Activated T-cell treated with anti-CD3 and anti-CD28 coated beads for 48 hours (primary cell): ENCODE measurements around the gene ITGAD.

Experiments
- DNase-seq: peaks from one replicate; pipeline ENCODE4 v3.0.0-alpha.2; 2020; ENCODE audit warnings: low read depth

ITGAD gene

DNA sequence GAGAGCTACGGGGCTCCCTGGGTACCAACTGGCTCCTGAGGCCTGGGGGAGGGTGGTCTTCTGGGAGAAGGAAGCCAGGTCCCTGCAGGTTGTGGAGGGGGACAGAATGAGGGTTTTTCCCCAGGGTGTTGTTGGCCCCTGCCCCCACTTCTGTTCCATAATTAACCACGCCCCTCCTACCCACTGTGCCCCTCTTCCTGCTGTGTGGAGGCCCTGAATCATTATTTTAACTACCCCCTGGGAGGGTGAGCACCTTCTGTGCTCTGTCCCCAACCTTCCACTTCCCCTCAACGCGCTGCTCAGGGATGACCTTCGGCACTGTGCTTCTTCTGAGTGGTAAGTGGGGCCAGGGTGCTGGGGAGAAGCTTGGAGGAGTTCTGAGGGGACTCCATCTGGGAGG is at the start of gene ITGAD:
Gene ITGAD (plus strand): TSS at position 280 of the 400 bp plus-strand sequence. CDS start 26 bp downstream, at position 306.
- DNase-seq, result no peak

DNA sequence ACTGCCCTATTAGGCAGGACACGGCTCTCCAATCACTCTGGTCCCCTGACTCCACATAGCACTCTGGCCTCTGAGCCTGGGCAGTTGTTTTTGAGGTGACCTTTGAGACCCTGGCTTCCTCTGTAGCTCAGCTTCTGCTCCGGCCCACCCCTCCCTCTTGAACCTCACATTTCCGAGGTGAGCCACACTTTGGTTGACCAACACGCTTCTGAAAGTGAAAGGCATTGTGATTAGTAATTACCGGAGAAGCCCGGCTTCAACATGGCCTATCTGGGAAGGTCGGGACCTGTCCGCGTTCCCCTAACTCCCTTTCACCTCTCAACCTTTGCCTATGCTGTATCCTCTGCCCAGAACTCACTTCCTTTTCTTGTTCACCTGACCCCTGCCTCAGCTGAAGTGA is 48.4 kb upstream of the ITGAD start:
- no peak for DNase-seq

DNA sequence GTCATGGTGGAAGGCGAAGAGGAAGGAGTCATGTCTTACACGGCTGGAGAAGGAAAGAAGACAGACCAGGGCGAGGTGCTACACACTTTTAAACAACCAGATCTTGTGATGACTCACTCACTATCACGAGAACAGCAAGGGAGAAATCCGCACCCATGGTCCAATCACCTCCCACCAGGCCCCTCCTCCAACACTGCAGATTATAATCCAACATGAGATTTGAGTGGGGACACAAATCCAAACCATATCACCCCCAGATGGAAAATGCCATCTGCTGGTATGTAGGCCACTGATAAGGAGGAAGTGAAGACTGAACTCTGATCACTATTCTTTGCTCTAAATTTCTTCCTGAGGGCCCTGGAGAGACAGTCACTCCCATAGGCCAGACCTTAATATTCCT is 45.7 kb upstream of the ITGAD start:
- DNase-seq, result no peak

DNA sequence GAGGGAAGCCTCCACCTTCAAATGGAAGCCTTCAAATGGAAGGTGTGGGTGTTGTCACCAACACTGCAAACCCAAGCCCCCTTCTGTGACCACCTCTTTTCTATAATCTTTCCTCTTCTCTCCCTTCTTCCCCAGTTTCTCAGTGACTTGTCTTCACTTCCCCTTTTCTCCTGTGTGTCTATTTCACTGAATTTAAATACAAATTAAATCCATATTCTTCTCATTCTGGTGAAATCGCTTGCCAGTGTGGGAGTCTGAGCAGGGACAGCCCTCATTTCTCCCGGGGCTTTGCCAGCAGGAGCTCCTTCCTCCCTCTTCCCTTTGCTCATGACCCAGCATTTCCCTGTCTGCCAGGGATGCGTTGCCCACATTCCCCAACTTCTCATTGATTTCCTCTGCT is 44.6 kb upstream of the ITGAD start:
- no peak for DNase-seq

DNA sequence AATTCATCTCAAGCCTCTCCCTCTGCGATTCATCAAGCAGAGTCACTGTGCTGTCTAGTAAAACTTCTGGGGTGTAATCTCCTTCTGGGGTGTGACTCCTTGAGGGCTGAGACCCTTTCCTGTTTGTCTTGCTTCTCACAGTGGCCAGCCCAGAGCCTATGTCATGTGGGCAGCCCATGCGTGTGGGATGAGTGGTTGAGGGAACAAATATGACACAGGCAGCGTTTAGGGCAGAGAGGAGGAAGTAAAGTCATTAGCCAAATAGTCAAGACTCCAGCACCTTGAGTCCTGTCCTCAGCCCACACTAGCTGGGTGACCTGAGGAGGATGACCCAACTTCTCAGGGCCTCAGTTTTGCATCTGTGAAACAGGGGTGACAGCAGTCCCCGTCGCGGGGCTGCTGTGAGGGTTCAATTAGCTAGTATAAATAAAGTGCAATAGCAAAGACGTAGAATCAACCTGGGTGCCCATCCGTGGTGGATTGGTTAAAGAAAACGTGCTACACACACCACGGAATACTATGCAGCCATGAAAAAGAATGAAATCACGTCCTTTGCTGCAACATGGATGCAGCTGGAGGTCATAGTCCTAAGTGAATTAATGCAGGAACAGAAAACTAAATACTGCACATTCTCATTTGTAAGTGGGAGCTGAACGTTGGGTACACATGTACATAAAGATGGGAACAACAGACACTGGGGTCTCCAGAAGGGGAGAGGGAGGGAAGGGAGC is 42.7 kb upstream of the ITGAD start:
- DNase-seq, result no peak

DNA sequence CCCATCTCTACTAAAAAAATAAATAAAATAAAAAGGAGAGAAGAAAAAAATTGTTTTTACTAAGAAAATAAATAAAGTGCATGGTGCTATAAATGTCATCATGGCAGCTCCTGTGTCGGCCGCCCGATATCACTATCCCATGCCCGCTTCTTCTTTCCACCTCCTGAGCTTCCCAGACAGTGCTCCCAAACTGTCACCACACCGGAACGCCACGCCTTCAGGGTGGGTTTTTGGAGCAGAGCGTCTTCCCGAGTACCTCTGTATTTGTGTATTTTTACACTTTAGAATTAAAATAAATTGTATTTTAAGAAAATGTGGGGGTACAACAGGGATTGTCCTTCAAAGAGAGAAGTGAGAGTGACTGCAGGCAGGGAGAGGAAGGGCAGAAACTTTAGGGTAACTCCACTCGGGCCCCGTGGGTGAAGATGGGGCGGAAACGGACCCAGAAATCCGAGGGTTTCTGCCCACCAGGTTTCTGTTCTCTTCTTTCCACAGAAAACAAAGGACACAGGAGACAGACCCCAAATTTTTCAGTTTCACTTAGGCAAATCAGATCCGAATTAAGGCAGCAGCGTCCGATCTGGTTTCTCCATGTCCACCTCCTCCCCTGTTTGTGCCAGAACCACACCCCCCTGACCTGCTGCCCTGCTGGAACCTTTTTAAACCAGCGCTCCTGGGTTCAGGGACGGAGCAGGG is 41.7 kb upstream of the ITGAD start:
- DNase-seq, result no peak

DNA sequence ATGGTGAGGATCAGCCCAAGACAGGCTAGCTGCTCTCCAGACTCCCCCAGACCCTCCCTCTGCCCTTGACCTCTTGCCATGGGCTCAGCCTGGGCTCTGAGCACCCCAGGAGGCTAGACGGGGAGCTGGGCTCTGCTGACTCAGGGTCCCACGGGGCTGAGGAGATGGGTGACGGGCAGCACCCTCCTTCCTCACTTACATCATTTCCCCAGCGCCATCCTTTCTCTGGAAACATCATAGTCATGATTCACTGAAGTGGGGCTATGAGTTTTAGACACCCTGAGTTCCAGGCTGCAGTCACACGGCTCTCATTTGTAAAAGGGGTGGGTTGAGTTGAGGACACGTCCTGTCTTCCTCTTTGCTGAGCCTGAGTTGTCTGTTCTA is 41.2 kb upstream of the ITGAD start:
- peak; percentile 46 for DNase-seq

DNA sequence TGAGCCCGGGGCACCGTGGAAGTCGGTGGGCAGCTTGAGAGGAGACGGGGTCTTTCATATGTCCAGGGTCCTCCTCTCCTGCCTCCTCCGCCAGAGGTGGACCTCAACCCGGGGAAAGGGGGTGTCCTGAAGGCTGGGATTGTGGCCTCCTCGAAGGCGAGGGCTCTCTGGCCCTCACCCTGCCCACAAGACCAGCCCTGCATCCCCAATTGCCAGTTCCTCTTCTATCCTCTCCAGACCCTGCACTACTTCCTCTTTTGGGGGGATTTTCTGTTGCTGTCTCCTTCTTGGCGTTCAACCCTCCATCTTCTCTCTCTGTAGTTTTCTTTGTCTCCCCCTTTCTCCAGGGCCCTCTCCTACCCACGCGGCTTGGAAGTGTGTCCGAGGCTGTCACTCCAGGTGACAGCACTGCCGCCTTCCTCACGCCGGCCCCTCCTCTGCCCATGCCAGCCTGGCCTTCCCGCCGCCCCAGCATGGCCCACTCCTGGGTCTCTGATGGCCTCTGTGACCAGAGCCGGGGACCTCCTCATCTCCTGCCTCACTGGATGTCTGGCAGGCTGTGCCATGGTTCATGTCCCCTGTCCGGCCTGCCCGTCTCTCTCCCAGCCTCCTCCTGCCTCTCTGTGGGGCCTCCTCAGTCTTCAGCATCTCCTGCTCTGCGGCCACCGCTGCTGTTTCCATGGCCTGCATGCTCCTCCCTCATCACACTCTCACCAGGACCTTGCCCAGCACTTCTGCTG is 40.6 kb upstream of the ITGAD start:
- DNase-seq, result no peak

DNA sequence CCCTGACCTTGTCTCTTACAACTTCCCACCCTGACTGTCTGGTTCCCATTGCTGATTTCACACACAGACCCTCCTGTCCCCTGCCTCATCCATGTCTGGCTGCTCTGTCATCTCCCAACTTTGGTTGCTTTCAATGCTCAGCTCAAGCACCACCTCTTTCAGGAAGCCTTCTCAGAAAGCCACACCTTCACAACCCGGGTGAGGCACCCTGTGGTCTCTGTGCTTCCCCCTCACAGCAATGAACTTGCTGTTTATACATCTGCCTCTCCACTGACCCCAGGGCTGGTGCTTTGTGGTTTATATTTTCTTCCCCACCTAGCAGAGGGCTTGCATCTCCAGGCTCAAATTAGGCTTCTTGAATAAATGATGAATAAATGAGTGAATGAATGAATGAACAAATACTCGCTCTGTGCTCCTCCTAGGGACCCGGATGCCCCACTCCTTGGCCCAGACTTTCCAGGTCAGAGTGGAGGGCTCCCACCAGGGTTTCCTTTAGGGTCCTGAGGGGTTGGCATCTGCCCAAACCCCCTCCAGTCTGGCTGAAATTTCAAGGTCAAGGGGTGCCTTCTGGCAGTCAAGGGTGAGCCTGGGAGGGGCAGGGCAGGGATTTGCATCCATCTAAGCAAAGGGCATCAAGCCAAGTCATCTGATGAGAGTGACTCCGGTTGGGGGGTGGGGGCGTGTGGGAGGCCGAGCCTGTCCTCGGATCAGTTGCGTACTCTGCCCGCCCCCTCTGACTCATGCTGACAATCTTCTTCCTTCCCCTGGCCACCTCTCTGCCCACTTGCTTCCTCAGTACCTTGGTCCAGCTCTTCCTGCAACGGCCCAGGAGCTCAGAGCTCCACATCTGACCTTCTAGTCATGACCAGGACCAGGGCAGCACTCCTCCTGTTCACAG is 38.5 kb upstream of the ITGAD start, which contains the start of gene ITGAX:
Gene ITGAX (plus strand): TSS at position 783 of the 898 bp plus-strand sequence. CDS start 79 bp downstream, at position 862.
- DNase-seq, result peak; percentile 78

DNA sequence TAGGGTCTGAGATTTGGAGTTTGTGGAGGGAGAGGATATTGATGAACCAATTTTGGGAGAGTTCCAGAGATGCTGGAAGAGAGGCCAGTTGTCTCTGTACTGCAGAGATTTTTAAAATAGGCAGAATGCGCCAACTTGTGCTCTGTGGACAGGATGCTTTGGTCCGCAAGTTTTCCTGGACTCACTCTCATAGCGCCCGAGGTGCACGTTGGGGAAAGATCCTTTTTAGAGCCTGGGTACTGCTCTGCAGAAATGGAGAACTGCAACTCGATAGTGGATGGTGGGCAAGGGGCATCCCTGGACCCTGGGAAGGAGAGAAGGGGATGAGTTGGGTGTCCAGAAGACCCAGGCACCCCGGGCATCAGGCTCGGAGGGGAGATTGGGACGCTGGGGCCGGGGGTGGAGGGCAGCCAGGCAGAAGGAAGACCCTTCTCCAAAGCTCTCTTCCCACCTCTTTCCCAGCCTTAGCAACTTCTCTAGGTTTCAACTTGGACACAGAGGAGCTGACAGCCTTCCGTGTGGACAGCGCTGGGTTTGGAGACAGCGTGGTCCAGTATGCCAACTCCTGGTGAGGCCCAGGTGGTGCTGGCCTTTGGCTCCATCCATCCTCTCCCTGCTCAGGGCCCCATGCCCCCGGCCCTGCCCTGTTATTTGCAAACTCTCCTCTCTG is 37.6 kb upstream of the ITGAD start:
- no peak for DNase-seq

DNA sequence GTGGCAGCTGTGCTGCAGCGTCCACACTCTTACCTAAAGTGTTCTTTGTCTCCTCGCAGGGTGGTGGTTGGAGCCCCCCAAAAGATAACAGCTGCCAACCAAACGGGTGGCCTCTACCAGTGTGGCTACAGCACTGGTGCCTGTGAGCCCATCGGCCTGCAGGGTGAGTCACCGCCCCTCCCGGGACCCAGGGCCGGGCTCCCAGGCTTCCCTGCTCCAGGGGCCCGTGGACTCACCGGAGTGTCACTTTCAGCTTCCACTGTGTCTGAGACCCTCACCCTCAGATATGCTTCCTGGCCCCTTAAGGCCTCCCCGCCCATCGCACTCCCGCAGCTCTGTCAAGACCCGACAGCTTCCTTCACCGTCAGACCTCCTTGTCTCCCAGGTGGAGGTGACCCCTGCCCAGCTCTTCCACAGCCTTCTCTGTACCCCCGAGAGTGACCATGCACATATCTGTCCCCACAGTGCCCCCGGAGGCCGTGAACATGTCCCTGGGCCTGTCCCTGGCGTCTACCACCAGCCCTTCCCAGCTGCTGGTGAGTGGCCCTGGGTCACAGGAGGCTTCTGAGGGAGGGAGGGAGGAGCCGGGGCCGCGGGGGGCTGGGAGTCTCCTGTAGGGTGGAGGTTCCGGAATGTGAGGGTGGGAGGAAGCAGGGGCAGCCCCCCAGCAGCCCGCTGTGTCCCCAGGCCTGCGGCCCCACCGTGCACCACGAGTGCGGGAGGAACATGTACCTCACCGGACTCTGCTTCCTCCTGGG is 36.4 kb upstream of the ITGAD start:
- no peak for DNase-seq

DNA sequence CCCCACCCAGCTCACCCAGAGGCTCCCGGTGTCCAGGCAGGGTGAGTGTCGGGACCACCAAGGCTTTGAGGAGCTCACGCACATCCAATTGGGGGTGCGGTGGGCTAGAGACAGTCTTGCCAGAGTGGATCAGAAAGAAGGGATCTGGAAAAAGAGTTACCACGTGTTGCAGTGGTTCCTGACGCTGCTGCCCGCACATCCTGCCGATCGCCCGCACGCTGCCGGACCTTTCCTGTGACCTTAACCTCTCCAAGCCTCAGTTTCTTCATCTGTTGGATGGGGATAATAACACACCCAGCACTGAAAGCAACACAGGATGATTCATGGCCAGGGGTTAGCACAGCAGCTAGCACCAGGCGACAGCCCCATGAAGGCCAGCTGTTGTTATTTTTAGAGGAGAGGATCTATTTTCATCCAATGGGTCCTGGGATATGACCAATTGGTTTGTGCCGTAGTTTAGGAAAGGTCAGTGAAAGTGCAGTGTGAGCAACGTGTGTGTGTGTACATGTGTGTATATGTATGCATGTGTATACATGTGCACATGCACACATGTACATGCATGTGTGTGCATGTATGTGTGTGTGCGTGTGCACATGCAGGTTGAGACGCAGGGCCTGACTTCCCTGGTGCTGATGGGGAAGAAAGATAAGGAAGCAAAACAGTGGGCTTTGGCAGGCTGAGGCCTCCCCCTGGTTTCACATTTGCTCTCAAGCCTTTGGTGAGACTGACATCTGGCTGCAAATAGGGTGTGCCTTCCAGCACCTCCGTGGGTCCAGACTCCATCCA is 35.6 kb upstream of the ITGAD start:
- DNase-seq, result no peak

DNA sequence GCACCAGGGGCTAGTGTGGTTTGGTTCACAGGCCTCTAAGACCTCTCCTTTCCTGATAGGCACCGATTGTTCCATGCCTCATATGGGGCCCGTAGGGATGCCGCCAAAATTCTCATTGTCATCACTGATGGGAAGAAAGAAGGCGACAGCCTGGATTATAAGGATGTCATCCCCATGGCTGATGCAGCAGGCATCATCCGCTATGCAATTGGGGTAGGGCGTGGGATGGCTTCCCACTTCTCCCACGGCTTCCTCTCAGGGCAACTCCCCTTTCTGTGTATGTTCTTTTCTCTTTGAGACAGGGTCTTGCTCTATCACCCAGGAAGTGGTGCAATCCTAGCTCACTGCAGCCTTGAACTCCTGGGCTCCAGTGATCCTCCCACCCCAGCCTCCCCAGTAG is 32.9 kb upstream of the ITGAD start:
- DNase-seq, result no peak

DNA sequence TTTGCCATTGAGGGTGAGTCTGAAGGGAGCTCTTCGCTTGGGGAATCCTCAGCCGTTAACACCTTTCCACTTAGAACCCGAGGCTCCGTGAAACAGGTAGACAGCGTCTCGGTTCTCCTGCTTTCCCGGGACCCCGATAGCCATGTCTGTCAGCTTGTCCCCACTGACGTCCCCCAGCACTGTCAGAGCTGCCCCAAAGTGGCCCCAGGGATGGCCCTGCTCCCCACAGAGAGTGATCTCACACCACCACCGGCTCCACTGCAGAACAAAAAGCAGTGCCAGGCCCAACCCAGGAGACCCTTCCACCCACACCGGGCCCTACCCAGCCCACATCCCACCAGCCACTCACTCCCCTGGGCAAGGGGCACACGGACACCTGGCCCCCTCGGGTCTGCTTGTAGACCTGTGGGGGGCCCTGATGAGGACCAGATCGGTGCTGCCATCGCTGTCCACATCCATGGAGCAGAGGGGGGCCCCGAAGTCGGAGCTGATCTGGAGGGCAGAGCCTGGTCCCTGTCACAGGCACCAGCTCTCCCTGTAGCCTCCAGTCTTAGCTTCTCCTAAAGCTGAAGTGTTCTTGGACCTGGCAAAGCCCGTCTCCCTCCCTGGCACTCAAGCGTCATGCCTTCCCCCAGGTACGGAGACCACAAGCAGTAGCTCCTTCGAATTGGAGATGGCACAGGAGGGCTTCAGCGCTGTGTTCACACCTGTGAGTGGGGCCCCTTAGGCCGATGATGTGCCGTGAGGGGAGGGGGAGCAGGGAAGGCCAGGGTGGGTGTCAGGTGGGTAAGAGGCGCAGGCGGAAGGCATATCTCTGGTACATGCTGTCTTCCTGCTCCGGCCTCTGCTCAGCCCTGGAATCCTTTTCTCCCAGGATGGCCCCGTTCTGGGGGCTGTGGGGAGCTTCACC is 31.7 kb upstream of the ITGAD start:
- DNase-seq, result no peak

DNA sequence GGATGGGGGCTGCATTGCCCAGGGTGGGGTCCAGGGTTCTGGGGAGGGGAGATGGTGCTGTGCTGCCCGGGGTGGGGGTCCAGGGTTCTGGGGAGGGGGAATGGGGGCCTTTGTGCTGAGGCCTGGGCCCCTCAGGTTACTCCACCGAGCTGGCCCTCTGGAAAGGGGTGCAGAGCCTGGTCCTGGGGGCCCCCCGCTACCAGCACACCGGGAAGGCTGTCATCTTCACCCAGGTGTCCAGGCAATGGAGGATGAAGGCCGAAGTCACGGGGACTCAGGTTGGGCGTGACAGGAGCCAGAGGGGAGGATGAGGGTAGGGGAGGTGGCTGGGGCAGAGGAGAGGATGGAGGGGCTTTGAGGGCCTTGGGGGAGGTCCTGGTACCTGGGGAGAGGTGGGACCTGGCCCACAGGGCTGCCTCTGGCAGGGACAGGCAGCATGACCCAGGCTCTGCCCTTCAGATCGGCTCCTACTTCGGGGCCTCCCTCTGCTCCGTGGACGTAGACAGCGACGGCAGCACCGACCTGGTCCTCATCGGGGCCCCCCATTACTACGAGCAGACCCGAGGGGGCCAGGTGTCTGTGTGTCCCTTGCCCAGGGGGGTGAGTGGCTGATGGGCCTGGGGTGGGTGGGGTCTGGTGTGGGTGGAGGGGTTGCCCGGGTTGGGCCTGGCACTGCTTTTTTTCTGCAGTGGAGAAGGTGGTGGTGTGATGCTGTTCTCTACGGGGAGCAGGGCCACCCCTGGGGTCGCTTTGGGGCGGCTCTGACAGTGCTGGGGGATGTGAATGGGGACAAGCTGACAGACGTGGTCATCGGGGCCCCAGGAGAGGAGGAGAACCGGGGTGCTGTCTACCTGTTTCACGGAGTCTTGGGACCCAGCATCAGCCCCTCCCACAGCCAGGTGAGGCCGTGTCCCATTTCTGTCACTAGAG is 30.4 kb upstream of the ITGAD start:
- no peak for DNase-seq

DNA sequence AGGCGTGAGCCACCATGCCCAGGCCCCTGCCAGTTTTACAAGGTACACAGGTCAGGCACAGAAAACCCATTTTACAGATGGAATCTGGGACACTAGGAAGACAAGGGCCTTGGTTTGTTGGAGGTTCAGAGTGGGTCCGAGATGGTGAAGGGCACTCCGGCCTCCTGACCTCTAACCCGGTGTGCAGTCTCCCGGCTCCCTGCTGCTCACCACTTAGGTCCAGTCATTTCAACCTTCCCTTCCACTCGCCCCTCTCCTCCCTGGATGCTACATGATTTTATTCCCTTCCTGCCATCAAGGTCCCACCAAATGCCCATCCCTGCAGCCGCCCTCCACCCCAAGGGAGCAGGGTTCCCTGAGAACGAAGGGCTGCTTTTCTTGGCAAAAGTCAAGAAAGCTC is 29.4 kb upstream of the ITGAD start:
- DNase-seq, result no peak

DNA sequence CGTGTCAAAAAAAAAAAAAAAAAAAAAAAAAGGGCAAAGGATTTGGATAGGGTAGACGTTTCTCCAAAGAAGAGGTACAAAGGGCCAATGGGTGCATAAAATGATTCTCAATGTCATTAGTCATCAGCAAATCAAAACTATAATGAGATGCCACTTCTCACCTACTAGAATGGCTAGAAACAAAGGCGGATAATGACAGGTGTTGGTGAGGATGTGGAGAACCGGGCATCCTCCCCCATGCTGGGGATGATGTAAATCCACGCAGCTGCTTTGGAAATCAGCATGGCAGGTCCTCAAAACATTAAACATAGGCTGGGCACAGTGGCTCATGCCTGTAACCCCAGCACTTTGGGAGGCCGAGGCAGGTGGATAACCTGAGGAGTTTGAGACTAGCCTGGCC is 28.7 kb upstream of the ITGAD start:
- DNase-seq, result no peak
